KMS-11 (cell line): ENCODE measurements around the gene SMPD1.

Experiments
- H2AFZ ChIP-seq: fragments of 200-600 bp; sonication (generic); 2 replicates; pipeline ENCODE4 v1.6.1; 2016; ENCODE audit warnings: antibody characterized with exemption, mixed run types, low read depth
- H3K27ac ChIP-seq: fragments of 200-600 bp; sonication (generic); 2 replicates; pipeline ENCODE4 v1.6.1; 2016; ENCODE audit warnings: mild to moderate bottlenecking, mixed run types
- H3K27me3 ChIP-seq: fragments of 200-600 bp; sonication (generic); 2 replicates; pipeline ENCODE4 v1.6.1; 2017; ENCODE audit warnings: mild to moderate bottlenecking, low read depth, mixed run types, moderate library complexity; ENCODE audit not compliant: insufficient read depth
- H3K36me3 ChIP-seq: fragments of 200-600 bp; sonication (generic); 2 replicates; pipeline ENCODE4 v1.6.1; 2017; ENCODE audit warnings: mild to moderate bottlenecking, mixed run types; ENCODE audit not compliant: insufficient read depth
- H3K4me1 ChIP-seq: fragments of 200-600 bp; sonication (generic); 2 replicates; pipeline ENCODE4 v1.6.1; 2016; ENCODE audit warnings: mild to moderate bottlenecking, low read depth, mixed run types; ENCODE audit not compliant: poor library complexity, severe bottlenecking
- H3K4me2 ChIP-seq: fragments of 200-600 bp; sonication (generic); 2 replicates; pipeline ENCODE4 v1.7.0; 2016; ENCODE audit warnings: mild to moderate bottlenecking, mixed run types
- H3K4me3 ChIP-seq: fragments of 200-600 bp; sonication (generic); IDR thresholded peaks from 2 replicates; pipeline ENCODE4 v1.6.1; 2017; ENCODE audit warnings: low read depth, low read length, mixed read lengths; ENCODE audit not compliant: insufficient read depth
- H3K79me2 ChIP-seq: fragments of 200-600 bp; sonication (generic); 2 replicates; pipeline ENCODE4 v1.6.1; 2016; ENCODE audit warnings: low read depth, mixed run types; ENCODE audit not compliant: insufficient read depth
- H3K9ac ChIP-seq: fragments of 200-600 bp; sonication (generic); 2 replicates; pipeline ENCODE4 v1.6.1; 2016; ENCODE audit warnings: mild to moderate bottlenecking, mixed run types
- H4K20me1 ChIP-seq: fragments of 200-600 bp; sonication (generic); 2 replicates; pipeline ENCODE4 v1.6.1; 2016; ENCODE audit warnings: mild to moderate bottlenecking, mixed run types; ENCODE audit not compliant: insufficient read depth
- CTCF ChIP-seq: fragments of 200-600 bp; sonication (generic); conservative IDR thresholded peaks from 2 replicates; pipeline ENCODE4 v1.6.1; 2017; ENCODE audit warnings: low read depth, mild to moderate bottlenecking, antibody characterized with exemption, low read length, moderate library complexity, mixed read lengths

The SMPD1 gene

GRCh38 chr11:6385046-6385777 is 5.1 kb upstream of the SMPD1 start:
- Histone ChIP-seq H3K27ac (no peak overlapping the region), H3K4me2 (no peak overlapping the region), H3K4me1 (no peaks in the 10 kb centered on the region), H3K79me2 (no peaks in the 10 kb centered on the region), H3K4me3 (no peak overlapping the region), H3K9ac (no peak overlapping the region), H2AFZ (no peak overlapping the region), H4K20me1 (no peaks in the 10 kb centered on the region), H3K27me3 (no peaks in the 10 kb centered on the region), H3K36me3 (no peaks in the 10 kb centered on the region)
- TF ChIP-seq CTCF: no peak

DNA sequence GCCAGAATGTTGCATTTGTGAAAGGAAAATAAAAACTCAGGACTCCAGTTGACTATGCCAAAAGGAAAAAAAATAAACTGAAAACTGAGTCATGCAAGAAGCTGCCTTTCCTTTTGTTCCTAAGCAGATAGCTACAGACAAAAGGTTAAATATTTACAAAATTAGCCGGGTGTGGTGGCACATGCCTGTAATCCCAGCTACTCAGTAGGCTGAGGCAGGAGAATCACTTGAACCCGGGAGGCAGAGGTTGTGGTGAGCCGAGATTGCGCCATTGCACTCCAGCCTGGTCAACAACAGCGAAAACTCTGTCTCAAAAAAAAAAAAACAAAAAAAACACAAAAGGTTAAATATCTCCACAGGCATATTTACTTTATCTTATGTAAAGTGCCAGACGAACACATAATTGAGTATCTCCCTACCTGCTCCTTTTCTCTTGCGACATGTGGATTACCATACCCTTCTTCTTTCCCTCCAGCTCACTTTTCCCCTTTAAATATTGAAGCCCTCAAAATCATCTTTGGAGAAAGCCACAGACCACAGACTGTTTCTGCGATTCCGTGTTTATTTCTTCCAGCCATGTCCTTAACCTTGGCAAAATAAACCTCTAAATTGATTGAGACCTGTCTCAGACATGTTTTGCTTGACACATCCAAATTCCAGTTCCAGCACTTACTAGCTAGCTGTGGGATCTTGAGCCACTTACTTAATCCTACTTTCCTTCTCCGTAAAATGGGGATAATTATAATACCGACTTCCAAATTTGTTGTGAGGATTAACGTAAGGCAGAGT is 2.3 kb upstream of the SMPD1 start:
- H3K9ac ChIP-seq: no peak overlapping the region
- no peak overlapping the region for H3K27ac ChIP-seq

DNA sequence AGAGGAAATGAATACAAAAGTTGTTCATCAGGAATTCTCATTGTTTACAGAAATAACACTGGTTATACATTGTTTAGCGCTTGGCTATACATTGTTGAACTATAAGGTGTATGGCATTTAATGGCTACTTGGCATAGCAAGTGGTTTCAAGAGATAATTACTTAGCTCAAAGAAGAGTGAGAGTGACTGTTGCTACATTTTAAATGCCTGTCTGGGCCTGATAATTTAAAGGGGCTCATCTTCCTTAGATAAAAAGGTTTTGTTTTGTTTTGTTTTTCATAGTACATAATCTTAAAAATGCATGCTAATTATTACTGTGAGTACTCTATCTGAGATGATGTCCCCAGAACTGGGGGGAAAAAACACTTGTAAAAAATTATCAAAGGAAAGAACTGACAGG is 1.5 kb upstream of the SMPD1 start:
- H3K79me2 ChIP-seq: no peaks in the 10 kb centered on the region
- no peak overlapping the region for H3K4me2 ChIP-seq
- no peak for TF ChIP-seq CTCF
- H3K36me3 ChIP-seq: no peaks in the 10 kb centered on the region
- H2AFZ ChIP-seq: no peak overlapping the region
- no peaks in the 10 kb centered on the region for H3K27me3 ChIP-seq
- no peaks in the 10 kb centered on the region for H3K4me1 ChIP-seq
- H4K20me1 ChIP-seq: no peaks in the 10 kb centered on the region
- H3K9ac ChIP-seq: no peak overlapping the region
- H3K4me3 ChIP-seq: no peak overlapping the region
- no peak overlapping the region for H3K27ac ChIP-seq

More for the DNA sequence above, 2.3 kb upstream of the SMPD1 start:
- TF ChIP-seq CTCF: no peak
- Histone ChIP-seq H3K4me2 (no peak overlapping the region), H3K4me1 (no peaks in the 10 kb centered on the region), H2AFZ (no peak overlapping the region), H3K4me3 (no peak overlapping the region), H4K20me1 (no peaks in the 10 kb centered on the region), H3K36me3 (no peaks in the 10 kb centered on the region), H3K79me2 (no peaks in the 10 kb centered on the region), H3K27me3 (no peaks in the 10 kb centered on the region)

- Histone ChIP-seq H4K20me1 (no peaks in the 10 kb centered on the region), H3K79me2 (no peaks in the 10 kb centered on the region), H3K36me3 (no peaks in the 10 kb centered on the region), H3K4me3 (no peak overlapping the region), H2AFZ (peak overlapping the region; percentile 98), H3K27me3 (no peaks in the 10 kb centered on the region), H3K4me1 (no peaks in the 10 kb centered on the region), H3K9ac (peak overlapping the region; percentile 59; the same call in 1 of the 2 replicates), H3K4me2 (peak overlapping the region; percentile 92; the same call in 1 of the 2 replicates), H3K27ac (no peak overlapping the region)
- no peak for TF ChIP-seq CTCF
These were observed 620 bp downstream of the SMPD1 start for GRCh38 chr11:6390718-6391469.
